ENCODE results near the gene TMEM175.

Gene TMEM175, protein sequence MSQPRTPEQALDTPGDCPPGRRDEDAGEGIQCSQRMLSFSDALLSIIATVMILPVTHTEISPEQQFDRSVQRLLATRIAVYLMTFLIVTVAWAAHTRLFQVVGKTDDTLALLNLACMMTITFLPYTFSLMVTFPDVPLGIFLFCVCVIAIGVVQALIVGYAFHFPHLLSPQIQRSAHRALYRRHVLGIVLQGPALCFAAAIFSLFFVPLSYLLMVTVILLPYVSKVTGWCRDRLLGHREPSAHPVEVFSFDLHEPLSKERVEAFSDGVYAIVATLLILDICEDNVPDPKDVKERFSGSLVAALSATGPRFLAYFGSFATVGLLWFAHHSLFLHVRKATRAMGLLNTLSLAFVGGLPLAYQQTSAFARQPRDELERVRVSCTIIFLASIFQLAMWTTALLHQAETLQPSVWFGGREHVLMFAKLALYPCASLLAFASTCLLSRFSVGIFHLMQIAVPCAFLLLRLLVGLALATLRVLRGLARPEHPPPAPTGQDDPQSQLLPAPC

DNA sequence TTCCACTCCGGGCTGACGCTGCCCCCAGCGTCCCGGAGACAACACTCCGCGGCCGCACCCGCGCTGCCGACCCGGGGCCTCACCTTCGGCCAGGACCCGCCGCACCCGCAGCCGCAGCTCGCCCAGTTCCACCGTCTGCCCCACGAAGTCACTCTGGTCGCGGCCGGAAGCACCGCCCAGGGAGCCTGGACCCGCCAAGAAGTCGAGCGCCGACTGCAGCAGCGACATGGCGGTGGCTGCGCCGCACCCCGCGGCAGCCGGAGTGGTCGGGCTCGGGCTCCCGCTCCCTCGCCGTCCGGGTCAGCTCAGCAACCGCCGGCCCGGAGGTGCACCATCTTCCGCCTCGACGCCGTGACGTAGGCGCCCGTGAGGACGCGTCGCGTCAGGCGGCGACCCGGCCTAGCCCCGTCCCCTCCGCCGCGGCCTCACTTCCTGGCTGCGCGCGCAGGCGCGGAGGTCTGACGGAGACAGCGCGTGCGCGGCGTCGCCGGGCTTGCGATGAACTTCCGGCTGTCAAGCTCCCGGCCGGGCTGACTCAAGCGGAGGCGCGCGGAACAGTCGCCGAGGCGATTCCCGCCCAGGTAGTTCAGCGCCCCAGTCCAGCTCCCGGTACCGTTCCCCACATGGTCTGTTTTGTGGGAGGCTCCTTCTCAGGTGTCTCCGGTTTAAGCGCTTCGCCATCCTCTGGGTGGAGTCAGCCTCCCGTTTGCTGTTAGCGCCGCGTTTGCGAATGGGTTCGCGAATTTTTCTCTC lies at the start of gene TMEM175, which contains the start of gene GAK:
Gene TMEM175 (plus strand): TSS at position 501 of the 753 bp plus-strand sequence. CDS start 15,280 bp downstream, outside the sequence.
Gene GAK (minus strand): TSS at position 357 of the 753 bp plus-strand sequence. CDS start 129 bp downstream, at position 228.
- peak; percentile 98 for DNase-seq (ENCODE audit: low spot score)

DNA sequence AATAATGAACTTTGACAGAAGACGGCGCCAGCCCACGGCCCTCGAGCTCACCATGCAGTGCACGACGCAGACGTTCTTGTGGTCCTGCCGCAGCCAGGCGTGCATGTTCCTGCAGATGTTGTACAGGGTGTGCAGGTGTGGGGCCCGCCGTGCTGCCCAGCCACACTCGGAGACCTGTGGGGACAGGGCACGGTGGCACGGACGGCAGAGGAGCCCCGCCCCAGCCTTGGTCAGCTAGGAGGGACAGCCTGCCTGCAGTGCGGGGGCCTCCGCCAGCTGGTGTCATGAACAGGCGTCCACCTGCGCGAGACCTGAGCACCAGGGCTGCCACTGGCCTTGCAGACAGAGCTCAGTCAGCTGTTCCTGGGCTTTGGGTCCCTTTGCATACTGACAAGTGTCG lies 49.6 kb upstream of the TMEM175 start:
- no peak for DNase-seq (ENCODE audit: low spot score)

DNA sequence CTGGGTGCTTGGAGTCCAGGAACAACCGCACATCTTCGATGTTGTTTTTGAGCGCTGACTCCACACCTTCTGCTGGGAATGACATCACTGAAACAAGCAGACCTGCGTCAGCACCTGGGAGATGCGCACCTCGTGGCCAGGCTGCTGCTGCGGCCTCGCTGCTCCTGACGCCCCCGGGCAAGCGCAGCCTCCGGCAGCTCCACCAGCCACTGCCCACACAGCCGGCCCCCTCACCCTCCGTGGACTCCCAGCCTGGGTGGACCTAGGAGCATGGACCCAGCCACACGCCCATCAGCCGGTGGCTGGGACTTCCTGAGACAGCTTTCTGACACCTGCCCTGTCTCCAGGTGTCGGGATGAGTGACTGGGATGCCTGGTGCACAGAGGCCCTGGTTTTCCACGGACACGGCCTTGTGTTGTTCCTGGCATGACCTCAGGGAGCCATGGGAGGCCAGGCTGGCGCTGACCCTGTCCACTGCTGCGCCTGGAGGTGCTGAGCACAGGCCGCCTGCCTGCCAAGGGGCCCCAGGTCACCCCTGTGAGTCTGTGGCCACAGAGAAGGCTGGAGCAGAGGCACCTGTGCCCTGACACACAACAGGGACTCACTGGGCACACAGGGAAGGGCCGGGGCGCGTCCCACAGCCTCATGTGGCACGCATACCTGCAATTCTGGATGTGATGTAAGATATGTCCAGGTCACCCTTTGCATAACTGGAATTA lies 48.7 kb upstream of the TMEM175 start:
- DNase-seq (ENCODE audit: low spot score), result no peak

DNA sequence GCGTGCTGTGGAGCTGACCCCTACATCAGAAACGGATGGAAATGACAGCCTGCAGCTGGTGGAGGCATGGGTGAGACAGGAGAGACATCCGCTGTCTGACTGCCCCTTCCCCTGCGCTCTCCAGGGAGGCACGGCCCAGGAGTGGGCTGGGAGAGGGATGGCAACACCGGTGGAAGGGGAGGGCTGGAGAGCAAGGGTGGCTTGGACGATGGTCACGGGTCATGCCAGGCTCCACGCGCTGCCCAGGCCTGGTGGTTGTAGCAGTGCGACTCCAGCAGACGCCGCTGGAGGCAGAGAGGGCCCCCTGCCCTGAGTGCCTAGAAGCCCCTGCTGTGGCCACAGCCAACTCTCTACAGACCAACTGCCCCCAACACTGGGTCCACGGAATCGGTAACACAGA lies 48.0 kb upstream of the TMEM175 start:
- no peak for DNase-seq (ENCODE audit: low spot score)

DNA sequence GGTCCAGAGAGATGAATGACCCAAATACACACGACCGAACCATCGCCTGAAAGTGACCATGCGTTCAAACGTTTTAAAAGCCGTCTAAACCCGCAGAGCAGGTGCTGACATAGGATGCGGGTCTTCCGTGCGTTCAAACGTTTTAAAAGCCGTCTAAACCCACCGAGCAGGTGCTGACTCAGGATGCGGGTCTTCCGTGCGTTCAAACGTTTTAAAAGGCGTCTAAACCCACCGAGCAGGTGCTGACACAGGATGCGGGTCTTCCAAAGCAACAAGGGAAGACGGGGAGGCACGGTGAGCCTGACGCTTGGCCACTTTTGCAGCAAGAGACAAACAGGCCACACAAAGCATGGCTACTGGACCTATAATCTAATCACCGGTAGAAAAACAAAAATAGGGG lies 47.4 kb upstream of the TMEM175 start:
- DNase-seq (ENCODE audit: low spot score), result no peak

DNA sequence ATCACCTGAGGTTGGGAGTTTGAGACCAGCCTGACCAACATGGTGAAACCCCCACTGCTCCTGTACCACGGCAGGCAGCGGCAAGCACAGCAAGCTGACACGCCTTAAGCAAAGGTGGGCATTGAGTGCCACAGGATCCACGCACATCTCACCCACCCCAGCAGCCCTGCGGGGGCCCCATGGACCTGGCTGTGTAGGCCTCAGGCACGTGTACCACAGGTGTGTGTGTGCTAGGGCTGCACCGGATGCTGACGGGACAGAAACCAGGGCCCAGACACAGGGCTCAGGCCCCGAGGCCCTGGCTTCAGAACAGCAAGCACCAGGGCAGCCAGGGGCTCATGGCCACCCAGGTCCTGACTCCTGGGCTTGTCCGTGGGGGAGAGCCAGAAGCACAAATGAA lies 46.9 kb upstream of the TMEM175 start:
- no peak for DNase-seq (ENCODE audit: low spot score)

DNA sequence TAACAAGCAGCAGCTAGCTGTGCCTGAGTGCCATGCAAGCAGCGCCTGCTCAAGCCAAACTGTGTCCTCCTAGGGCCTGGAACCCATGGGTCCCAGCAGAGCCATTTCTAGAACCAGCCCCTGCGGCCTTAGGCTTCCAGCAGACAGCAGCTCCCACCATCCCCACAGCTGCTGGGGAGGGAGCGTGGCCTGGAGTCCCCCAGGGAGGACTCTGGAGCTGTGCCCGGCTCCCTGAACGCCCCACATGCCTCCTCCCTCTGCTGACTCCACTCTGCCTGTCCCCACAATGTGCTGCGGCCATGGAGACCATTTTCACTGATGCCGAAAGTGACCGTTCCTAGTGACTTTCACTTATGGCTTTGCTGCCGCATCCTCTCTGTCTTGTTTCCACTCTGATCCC lies 46.0 kb upstream of the TMEM175 start:
- DNase-seq (ENCODE audit: low spot score), result no peak

DNA sequence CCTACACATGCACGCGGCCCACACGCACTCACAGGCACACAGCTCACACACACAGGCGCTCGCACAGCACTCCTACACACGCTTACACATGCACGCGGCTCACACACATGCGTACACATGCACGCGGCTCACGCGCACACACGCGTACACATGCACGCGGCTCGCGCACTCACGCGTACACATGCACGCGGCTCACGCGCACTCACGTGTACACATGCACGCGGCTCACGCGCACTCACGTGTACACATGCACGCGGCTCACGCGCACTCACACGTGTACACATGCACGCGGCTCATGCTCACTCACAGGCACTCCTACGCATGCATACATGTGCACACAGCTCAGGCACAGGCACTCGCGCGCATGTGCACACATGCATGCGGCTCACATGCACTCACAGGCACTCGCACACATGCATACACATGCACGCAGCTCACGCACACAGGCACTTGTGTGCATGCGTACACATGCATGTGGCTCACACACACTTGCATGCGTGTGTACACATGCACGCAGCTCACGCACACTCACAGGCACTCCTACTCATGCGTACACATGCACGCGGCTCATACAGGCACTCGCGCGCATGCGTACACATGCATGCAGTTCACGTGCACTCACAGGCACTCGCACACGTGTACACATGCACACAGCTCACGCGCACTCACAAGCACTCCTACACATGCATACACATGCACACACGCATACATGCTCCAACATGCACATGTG lies 45.1 kb upstream of the TMEM175 start:
- no peak for DNase-seq (ENCODE audit: low spot score)

DNA sequence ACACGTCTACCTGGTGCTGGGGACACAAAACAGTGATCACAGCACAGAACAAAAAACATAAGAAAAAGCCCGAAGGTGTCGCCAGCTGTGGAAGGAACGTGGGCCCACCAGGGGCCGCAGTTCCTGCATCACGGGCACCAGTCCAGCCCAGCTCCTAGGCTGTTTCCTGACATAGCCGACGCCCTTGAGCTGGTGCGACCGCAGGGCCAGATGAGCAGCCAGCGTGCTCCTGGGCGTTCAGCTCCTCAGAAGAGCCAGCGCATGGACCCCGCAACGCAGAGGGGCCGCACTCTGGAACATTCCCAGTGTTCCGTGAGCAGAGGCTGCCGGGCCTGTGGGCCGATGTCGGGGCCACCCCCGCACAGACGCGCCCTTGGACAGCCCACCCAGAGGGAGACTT lies 44.2 kb upstream of the TMEM175 start:
- DNase-seq (ENCODE audit: low spot score), result no peak

DNA sequence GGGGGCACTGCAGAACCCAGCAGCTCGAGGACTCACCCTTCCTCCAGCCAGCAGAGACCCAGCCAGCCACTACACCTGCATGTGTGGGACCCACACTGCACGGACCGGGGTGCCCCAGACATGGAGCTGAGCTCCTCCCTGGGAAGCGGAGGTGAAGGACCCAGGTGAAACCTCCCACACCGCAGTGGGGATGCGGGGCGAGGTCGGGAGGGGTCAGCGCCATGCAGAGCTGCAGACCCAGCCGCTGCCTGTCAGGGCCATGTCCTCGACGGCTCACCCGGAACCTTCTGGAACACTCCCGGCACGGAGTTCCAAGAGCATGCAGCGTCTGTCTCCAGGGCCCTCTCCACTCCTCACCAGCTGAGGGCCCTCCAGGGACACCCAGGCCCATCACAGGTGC lies 42.7 kb upstream of the TMEM175 start:
- DNase-seq (ENCODE audit: low spot score), result no peak

DNA sequence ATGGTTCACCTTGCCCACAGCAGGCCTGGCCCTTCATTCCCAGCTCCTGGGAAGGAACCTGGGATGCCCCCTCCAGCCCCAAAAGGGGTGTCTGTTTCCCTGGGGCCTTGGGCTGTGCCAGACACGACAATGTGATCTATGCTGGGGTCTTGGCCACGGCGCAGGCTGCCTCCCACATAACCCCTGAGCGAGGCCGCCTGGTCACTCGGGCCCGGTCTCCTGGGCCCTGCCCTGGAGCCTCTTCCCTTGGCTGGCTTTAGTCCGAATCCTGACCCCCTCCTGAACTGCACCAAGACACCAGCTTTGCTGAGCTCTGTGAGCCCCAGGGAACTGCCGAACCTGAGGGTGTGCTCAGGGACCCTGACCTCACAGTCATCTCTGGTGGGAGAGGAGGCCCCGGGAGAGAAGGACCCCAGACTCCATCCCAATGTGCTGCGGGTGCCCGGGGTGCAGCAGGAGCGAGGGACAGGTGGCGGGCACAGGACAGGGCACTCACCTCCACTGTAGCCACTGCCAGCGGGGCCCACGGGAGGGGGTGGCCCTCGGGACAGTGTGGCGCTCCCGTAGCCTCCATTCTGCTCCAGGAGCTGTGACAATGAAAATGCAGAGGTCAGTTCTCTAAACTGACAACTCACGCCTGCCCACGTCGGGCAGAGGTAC lies 42.1 kb upstream of the TMEM175 start:
- DNase-seq (ENCODE audit: low spot score), result no peak

DNA sequence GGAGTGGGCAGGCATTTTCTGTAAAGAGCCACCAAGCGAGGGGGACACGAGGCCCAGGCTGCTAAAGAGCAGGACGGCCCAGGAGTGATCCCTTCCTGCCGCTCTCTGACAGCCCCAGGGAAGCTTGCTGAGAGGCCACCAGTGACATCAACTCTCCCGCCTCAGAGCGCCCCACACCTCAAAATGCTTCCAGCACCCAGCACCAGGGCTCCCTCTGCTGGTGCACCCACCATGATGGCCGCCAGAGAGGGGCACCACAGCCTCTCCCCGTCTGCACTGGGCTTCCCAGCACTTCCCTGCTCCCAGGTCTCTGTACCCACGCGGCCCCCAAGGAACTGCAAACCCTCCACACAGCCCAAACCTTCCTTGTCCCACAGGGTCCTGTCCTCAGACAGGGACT lies 40.5 kb upstream of the TMEM175 start:
- DNase-seq (ENCODE audit: low spot score), result no peak

DNA sequence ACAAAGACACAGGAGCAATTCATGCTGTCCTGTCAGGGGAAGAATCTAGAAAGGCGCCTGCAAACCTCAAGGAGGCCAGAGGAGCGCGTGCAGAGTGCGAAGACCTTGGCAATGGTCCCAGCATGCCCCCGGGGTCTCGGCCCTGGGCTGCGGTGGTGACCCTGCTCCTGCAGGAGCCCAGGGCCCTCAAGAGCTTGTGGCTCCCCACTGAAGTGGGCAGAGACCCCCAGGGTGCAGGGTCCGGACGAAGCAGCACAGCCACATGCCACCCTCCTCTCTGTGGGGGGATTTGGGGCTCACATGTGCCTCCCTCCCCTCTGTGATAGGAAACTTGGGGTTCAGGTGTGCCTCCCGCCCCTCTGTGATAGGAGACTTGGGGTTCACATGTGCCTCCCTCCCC lies 39.5 kb upstream of the TMEM175 start:
- DNase-seq (ENCODE audit: low spot score), result no peak

DNA sequence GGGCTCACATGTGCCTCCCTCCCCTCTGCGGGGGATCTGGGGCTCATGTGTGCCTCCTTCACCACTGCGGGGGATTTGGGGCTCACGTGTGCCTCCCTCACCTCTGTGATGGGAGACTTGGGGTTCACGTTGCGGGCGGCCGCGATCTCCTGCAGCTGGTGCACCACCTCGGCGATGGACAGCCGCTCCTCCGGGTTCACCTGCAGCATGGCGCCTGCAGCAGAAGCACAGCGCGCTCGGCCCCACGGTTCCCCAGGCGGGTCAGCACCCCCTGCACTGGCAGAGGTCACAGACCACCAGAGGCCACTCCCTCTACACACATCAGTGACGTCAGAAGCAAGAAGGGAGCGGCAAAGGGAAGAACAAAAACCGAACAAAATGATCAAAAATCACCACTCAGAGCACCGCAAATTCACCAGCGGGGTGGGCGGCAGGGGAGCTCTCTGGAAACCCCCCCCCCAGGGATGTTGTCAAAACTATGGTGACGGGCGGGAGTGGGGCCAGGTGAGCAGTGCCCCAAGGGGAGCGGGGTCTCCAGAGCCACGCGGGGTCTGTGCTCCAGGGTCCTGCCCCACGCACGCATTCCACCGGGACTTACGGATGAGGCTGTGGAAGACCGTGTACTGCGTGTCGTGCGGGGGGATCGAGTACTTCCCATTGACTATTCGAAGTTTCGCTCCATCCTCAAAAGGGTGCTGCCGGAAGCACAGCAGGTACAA lies 38.8 kb upstream of the TMEM175 start:
- no peak for DNase-seq (ENCODE audit: low spot score)

DNA sequence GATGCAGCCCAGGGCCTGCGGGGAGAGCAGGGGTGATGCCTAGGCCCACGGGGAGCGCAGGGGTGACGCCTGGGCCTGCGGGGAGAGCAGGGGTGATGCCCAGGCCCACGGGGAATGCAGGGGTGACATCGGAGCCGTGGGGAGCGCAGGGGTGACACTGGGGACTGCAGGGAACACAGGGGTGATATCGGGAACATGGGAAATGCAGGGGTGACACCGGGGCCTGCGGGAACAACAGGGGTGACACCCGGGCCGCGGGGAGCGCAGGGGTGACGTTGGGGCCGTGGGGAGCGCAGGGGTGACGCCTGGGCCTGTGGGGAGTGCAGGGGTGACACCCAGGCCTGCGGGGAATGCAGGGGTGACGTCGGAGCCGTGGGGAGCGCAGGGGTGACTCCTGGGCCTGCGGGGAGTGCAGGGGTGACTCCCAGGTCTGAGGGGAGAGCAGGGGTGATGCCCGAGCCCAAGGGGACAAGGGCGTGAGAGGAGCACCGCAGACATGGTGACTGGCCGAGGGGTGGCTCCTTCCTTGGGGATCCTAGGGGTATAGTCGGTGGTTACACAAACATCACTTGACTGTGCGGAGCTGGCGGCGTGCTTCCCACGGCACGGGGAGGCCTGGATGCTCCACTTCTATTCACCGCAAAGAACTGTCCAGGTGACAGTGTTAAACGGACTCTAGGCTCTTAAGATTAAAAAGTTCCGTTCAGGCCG lies 38.1 kb upstream of the TMEM175 start:
- DNase-seq (ENCODE audit: low spot score), result no peak

DNA sequence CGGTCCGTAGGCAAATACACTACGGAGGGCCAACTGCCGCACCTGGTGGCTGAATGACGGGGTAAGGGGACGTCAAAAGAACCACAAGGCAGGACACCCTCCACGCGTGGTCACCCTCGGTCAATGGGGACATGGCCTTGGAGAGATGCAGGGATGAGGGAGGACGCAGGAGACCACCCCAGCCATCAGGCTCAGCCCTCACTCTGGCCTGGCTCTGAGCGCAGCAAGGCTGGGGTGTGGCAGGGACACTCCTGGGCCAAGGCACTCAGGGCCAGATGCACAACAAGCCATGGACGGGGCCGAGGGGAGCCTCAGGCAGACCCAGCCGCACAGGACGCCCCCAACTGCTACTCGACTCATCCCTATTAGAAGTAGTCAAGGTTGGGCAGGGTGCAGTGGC lies 36.7 kb upstream of the TMEM175 start:
- no peak for DNase-seq (ENCODE audit: low spot score)

DNA sequence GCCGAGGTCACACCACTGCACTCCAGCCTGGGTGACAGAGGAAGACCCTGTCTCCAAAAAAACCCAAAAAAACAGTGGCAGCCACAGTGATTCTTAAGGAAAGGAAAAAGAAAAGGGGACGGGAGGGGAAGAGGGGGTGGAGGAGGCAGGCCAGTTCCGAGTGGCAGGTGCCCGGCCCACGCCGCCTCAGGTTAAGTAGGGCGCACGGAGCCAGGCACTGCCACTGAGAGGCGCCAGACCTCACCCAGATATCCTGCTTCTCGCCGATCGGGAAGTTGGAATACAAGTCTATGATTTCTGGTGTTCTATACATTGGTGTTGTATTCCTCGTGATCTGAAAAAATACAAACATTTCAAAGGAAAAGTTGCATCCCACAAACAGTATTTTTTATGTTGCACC lies 36.0 kb upstream of the TMEM175 start:
- no peak for DNase-seq (ENCODE audit: low spot score)

DNA sequence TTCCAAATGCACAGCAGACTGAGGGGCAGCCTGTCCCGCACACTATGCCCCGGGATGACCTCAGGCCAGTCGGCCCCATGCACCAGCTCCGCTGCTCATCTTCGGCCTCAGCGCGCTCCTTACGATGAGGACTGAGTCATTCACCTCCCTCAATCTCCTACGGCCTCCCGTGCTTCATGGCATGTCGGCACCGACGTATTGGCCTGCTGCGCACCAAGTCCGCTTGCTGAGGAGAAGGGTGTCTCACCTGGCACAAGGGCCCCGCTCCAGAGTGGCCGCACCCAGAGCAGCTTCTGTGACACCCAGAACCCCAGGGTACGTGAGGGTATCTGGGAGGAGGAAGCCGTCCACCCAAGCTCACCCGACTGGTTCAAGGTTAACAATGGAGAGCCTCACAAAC lies 35.6 kb upstream of the TMEM175 start:
- DNase-seq (ENCODE audit: low spot score), result no peak

DNA sequence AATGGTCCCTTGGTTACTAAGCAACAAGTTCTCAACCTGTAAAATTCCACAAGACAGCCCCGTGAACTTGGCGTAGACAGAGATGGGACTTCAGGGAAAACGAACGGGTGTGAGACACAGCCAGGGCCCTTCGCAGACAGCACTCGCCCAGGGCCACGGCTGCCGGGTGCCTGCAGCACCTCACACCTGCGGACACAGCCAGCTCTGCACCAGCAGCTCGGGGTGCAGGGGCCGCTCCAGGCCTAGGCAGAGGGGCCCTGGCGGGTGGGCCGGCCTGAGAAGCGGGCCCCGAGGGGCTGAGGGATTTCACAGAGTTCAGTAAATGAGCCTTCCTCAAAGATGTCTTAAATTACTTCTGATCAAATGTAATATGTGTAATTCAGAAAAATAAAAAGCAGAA lies 34.1 kb upstream of the TMEM175 start:
- no peak for DNase-seq (ENCODE audit: low spot score)

Measured in germinal center (tissue), 1 donor.